GM23248 (cell line): ENCODE results near the gene RAB44. TPM values are rescaled to one million over a fixed set of nuclear protein-coding genes. Genes with fewer than 3 reads are reported as not detected.

Experiments
- DNase-seq: peaks from one replicate; pipeline ENCODE4 v3.0.0-alpha.2; 2015
- H2AFZ ChIP-seq: fragments of 200-600 bp; sonication (generic); 2 replicates; pipeline ENCODE4 v1.6.1; 2016; ENCODE audit warnings: antibody characterized with exemption
- H3F3A ChIP-seq: fragments of 200-600 bp; sonication (generic); 2 replicates; pipeline ENCODE4 v1.6.1; 2016; ENCODE audit warnings: mild to moderate bottlenecking, antibody characterized with exemption, mixed run types; ENCODE audit not compliant: insufficient read depth
- H3K27ac ChIP-seq: fragments of 200-600 bp; sonication (generic); 2 replicates; pipeline ENCODE4 v1.5.1; 2016; ENCODE audit warnings: mild to moderate bottlenecking
- H3K27me3 ChIP-seq: fragments of 200-600 bp; sonication (generic); replicated peaks from 2 replicates; pipeline ENCODE4 v1.6.1; 2016; ENCODE audit warnings: mild to moderate bottlenecking; ENCODE audit not compliant: insufficient read depth
- H3K36me3 ChIP-seq: fragments of 200-600 bp; sonication (generic); 2 replicates; pipeline ENCODE4 v1.6.1; 2016; ENCODE audit warnings: low read depth, mild to moderate bottlenecking
- H3K4me1 ChIP-seq: fragments of 200-600 bp; sonication (generic); 2 replicates; pipeline ENCODE4 v1.6.1; 2016; ENCODE audit warnings: mild to moderate bottlenecking; ENCODE audit not compliant: insufficient read depth
- H3K4me2 ChIP-seq: fragments of 200-600 bp; sonication (generic); one replicate; pipeline ENCODE4 v1.6.1; 2016; ENCODE audit warnings: mild to moderate bottlenecking; ENCODE audit not compliant: unreplicated experiment
- H3K4me3 ChIP-seq: fragments of 200-600 bp; sonication (generic); 2 replicates; pipeline ENCODE4 v1.5.1; 2016; ENCODE audit warnings: mild to moderate bottlenecking
- H3K79me2 ChIP-seq: fragments of 200-600 bp; sonication (generic); 2 replicates; pipeline ENCODE4 v1.6.1; 2016; ENCODE audit warnings: mild to moderate bottlenecking; ENCODE audit not compliant: insufficient read depth
- H3K9ac ChIP-seq: fragments of 200-600 bp; sonication (generic); 2 replicates; pipeline ENCODE4 v1.6.1; 2016; ENCODE audit warnings: mild to moderate bottlenecking
- H3K9me2 ChIP-seq: fragments of 200-600 bp; sonication (generic); 2 replicates; pipeline ENCODE4 v1.6.1; 2016; ENCODE audit warnings: mixed run types, mild to moderate bottlenecking, moderate library complexity; ENCODE audit not compliant: insufficient read depth
- H3K9me3 ChIP-seq: fragments of 200-600 bp; sonication (generic); one replicate; pipeline ENCODE4 v1.6.1; 2017; ENCODE audit warnings: low read depth
- H4K20me1 ChIP-seq: fragments of 200-600 bp; sonication (generic); 2 replicates; pipeline ENCODE4 v1.6.0; 2016; ENCODE audit not compliant: insufficient read depth
- EZH2 ChIP-seq: fragments of 200-600 bp; sonication (generic); IDR thresholded peaks from 2 replicates; pipeline ENCODE4 v1.6.1; 2018; ENCODE audit warnings: antibody characterized with exemption, mild to moderate bottlenecking; ENCODE audit not compliant: insufficient read depth, poor library complexity, severe bottlenecking
- EZH2phosphoT487 ChIP-seq: fragments of 200-600 bp; sonication (generic); IDR thresholded peaks from 2 replicates; pipeline ENCODE4 v1.6.1; 2018; ENCODE audit warnings: antibody characterized with exemption, moderate library complexity, mild to moderate bottlenecking, low read depth; ENCODE audit not compliant: insufficient read depth
- WGBS, 2 experiments: methylation state at CpG; one replicate each; pipeline ENCODE4 v1.1.6; 2015 to 2017; ENCODE audit warnings: low lambda C conversion rate in 2 of 2, low coverage in 1 of 2; ENCODE audit errors: missing lambda C conversion rate in 2 of 2; 5-methylcytosine and 5-hydroxymethylcytosine counted together
- in situ Hi-C: fragments of 300-500 bp; cut with MboI; formaldehyde crosslinking; loops from 2 replicates; pipeline ENCODE4 v1.15.0; 2020
- polyA plus RNA-seq: library from polyadenylated mRNA; unstranded; fragments of >200 nt; fragmentation: Nextera tagmentation; extraction: Ambion mirVana; gene quantifications from 2 replicates; pipeline ENCODE4 v1.2.1, GENCODE V29; 2016
- total RNA-seq: library from RNA; depleted of rRNA; stranded (reverse); fragments of >200 nt; shearing (Covaris generic); gene quantifications from 2 replicates; pipeline ENCODE4 v1.2.3, GENCODE V29; 2014

The RAB44 gene
- total and polyA plus RNA-seq, 2 experiments from 2014 or later = not detected

- no peak overlapping the region for H3K4me3 ChIP-seq
- H3K9me2 ChIP-seq = no peaks in the 10 kb centered on the region
- H3K36me3 ChIP-seq = no peaks in the 10 kb centered on the region
- H2AFZ ChIP-seq = no peak overlapping the region
- no peak for DNase-seq
- 92 to 95% methylated on average over 7 of the region's 7 CpGs for WGBS, 2 experiments
- peaks cover 16% of the 10 kb centered on the region for H3K4me1 ChIP-seq
- in situ Hi-C loops = no loop called here
- H3K27me3 ChIP-seq = no peaks in the 10 kb centered on the region
- H3F3A ChIP-seq = peaks cover 6% of the 10 kb centered on the region; the same call in 1 of the 2 replicates
- TF ChIP-seq EZH2phosphoT487 (no peak), EZH2 (no peak)
- H3K9me3 ChIP-seq = no peaks in the 10 kb centered on the region
- no peaks in the 10 kb centered on the region for H4K20me1 ChIP-seq
- no peak overlapping the region for H3K27ac ChIP-seq
- no peak overlapping the region for H3K4me2 ChIP-seq
- H3K79me2 ChIP-seq = no peaks in the 10 kb centered on the region
- H3K9ac ChIP-seq = no peak overlapping the region
Observed at GRCh38 chr6:36670271-36670670, 27.4 kb upstream of the RAB44 start.

GRCh38 chr6:36671687-36672375, 25.8 kb upstream of the RAB44 start:
- Histone ChIP-seq H3K9me3 (no peaks in the 10 kb centered on the region), H4K20me1 (no peaks in the 10 kb centered on the region), H3K36me3 (no peaks in the 10 kb centered on the region), H3K79me2 (no peaks in the 10 kb centered on the region), H3K4me3 (no peak overlapping the region), H3K4me2 (no peak overlapping the region), H3K27ac (no peak overlapping the region), H3K9ac (no peak overlapping the region), H3K27me3 (no peaks in the 10 kb centered on the region), H3K4me1 (peaks cover 20% of the 10 kb centered on the region), H3K9me2 (no peaks in the 10 kb centered on the region), H3F3A (peaks cover 10% of the 10 kb centered on the region; the same call in 1 of the 2 replicates), H2AFZ (no peak overlapping the region)
- no peak for DNase-seq
- WGBS, 2 experiments = 77 to 88% methylated on average over 6 of the region's 6 CpGs
- TF ChIP-seq EZH2phosphoT487 (no peak), EZH2 (no peak)
- in situ Hi-C loops = no loop called here

DNA sequence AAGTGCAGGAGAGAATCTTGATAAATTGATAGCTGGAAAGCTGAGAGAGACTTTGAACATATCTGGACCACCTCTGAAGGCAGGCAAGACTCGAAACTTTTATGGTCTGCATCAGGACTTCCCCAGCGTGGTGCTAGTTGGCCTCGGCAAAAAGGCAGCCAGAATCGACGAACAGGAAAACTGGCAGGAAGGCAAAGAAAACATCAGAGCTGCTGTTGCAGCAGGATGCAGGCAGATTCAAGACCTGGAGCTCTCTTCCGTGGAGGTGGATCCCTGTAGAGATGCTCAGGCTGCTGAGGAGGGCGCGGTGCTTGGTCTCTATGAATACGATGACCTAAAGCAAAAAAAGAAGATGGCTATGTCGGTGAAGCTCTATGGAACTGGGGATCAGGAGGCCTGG, 23.7 kb upstream of the RAB44 start:
- 85 to 86% methylated on average over 10 of the region's 10 CpGs for WGBS, 2 experiments
- H3K9me3 ChIP-seq = no peaks in the 10 kb centered on the region
- H3K4me1 ChIP-seq = peaks cover 26% of the 10 kb centered on the region
- H2AFZ ChIP-seq = no peak overlapping the region
- H3K27me3 ChIP-seq = no peaks in the 10 kb centered on the region
- no peaks in the 10 kb centered on the region for H3K36me3 ChIP-seq
- H4K20me1 ChIP-seq = no peaks in the 10 kb centered on the region
- peaks cover 4% of the 10 kb centered on the region for H3K79me2 ChIP-seq
- no peak for DNase-seq
- TF ChIP-seq EZH2 (no peak), EZH2phosphoT487 (no peak)
- H3K4me2 ChIP-seq = no peak overlapping the region
- H3K27ac ChIP-seq = no peak overlapping the region
- no peak overlapping the region for H3K9ac ChIP-seq
- H3F3A ChIP-seq = peaks cover 24% of the 10 kb centered on the region
- H3K9me2 ChIP-seq = no peaks in the 10 kb centered on the region
- in situ Hi-C loops = no loop called here
- no peak overlapping the region for H3K4me3 ChIP-seq

GRCh38 chr6:36674942-36675341, 22.7 kb upstream of the RAB44 start:
- WGBS, 2 experiments = 96 to 97% methylated on average over 7 of the region's 7 CpGs
- Histone ChIP-seq H2AFZ (no peak overlapping the region), H3K79me2 (peaks cover 14% of the 10 kb centered on the region), H3K9me2 (no peaks in the 10 kb centered on the region), H3K4me2 (no peak overlapping the region), H4K20me1 (no peaks in the 10 kb centered on the region), H3K27ac (no peak overlapping the region), H3K27me3 (no peaks in the 10 kb centered on the region), H3K4me3 (no peak overlapping the region), H3K4me1 (peaks cover 26% of the 10 kb centered on the region), H3K9me3 (no peaks in the 10 kb centered on the region), H3K9ac (no peak overlapping the region), H3K36me3 (no peaks in the 10 kb centered on the region), H3F3A (peaks cover 24% of the 10 kb centered on the region)
- in situ Hi-C loops = no loop called here
- TF ChIP-seq EZH2phosphoT487 = no peak
- no peak for TF ChIP-seq EZH2
- DNase-seq = no peak
